Measurements from ENCODE around the gene RAPGEF1.

- no peak for TF ChIP-seq EZH2 (IDR thresholded peaks at IDR 0.05; ENCODE audit: low read length, unreplicated experiment)
- TF ChIP-seq EZH2phosphoT487 (IDR thresholded peaks at IDR 0.05; ENCODE audit: borderline replicate concordance, low read length): no peak
Measured at GRCh38 chr9:131720330-131720729, 19.5 kb downstream of the RAPGEF1 start.

Data from PC-3 (cell line).